Endothelial cell of umbilical vein (primary cell): ENCODE results near the gene SH3D21.

Experiments used
- CTCF ChIP-seq, 2 donors: IDR thresholded peaks; 1 replicate in 1 of 2; 2 replicates in 1 of 2; pipeline ENCODE4 v1.5.1; 2011; ENCODE audit warnings: low read length in 2 of 2, mild to moderate bottlenecking in 2 of 2, moderate library complexity in 2 of 2, control low read depth in 1 of 2, inconsistent platforms in 1 of 2, low read depth in 1 of 2; ENCODE audit not compliant: insufficient read depth in 1 of 2; ENCODE audit errors: extremely low read depth in 1 of 2
- EZH2 ChIP-seq: IDR thresholded peaks from 2 replicates; pipeline ENCODE4 v1.6.1; 2012; ENCODE audit warnings: borderline replicate concordance, low read depth, mild to moderate bottlenecking, moderate library complexity, low read length, inconsistent platforms; ENCODE audit not compliant: severe bottlenecking
- MAX ChIP-seq: IDR thresholded peaks from 2 replicates; pipeline ENCODE4 v1.6.1; 2011; ENCODE audit not compliant: insufficient read depth, insufficient read length
- POLR2A ChIP-seq: IDR thresholded peaks from 2 replicates; pipeline ENCODE4 v1.6.1; 2012; ENCODE audit warnings: low read depth, mild to moderate bottlenecking, control low read depth, low read length

DNA sequence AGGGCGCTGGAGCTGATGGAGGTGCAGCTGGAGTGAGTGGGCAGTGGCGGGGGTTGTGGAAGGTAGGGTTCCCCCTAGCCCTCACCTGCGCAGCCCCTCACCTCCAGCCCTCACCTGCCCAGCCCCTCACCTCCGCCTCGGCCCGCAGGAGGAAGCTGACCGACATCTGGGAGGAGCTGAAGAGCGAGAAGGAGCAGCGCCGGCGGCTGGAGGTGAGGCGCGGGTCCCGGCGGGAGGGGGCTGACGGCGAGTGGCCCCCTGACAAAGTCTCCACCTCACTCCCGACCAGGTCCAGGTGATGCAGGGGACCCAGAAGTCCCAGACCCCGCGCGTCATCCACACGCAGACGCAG is 14.6 kb downstream of the SH3D21 start:
- no peak for TF ChIP-seq MAX
- no peak for TF ChIP-seq CTCF (IDR thresholded peaks at IDR 0.05; ENCODE audit: extremely low read depth in 1 of 2, insufficient read depth in 1 of 2, low read depth in 1 of 2, low read length in 2 of 2)
- TF ChIP-seq POLR2A, result no peak
- TF ChIP-seq EZH2, result no peak
